Duodenal mucosa (tissue), 2 donors: ENCODE data around the gene MAPK8IP3.

ENCODE experiments used
- H3K27ac ChIP-seq: one replicate; pipeline ENCODE4 v1.7.0; 2013; ENCODE audit warnings: low read depth, low read length
- H3K27me3 ChIP-seq, 2 donors: one replicate each; pipeline ENCODE4 v1.7.0; 2013; ENCODE audit warnings: low read length in 2 of 2, control low read depth in 1 of 2; ENCODE audit not compliant: insufficient read depth in 2 of 2, control insufficient read depth in 1 of 2
- H3K36me3 ChIP-seq, 2 donors: one replicate each; pipeline ENCODE4 v1.7.0; 2013; ENCODE audit warnings: low read length in 2 of 2, control low read depth in 1 of 2; ENCODE audit not compliant: insufficient read depth in 2 of 2, control insufficient read depth in 1 of 2
- H3K4me1 ChIP-seq, 2 donors: one replicate each; pipeline ENCODE4 v1.7.0; 2013; ENCODE audit warnings: low read length in 2 of 2, control low read depth in 1 of 2; ENCODE audit not compliant: insufficient read depth in 2 of 2, control insufficient read depth in 1 of 2
- H3K4me3 ChIP-seq, 2 donors: one replicate each; pipeline ENCODE4 v1.7.0; 2013; ENCODE audit warnings: low read length in 2 of 2, low read depth in 1 of 2
- H3K9ac ChIP-seq, 2 donors: one replicate each; pipeline ENCODE4 v1.7.0; 2013; ENCODE audit warnings: low read length in 2 of 2, low read depth in 1 of 2
- H3K9me3 ChIP-seq, 2 donors: one replicate each; pipeline ENCODE4 v1.7.0; 2013; ENCODE audit warnings: low read length in 2 of 2, control low read depth in 1 of 2; ENCODE audit not compliant: control insufficient read depth in 1 of 2

The MAPK8IP3 gene

GRCh38 chr16:1784977-1785845, 79.2 kb downstream of the MAPK8IP3 start:
- Histone ChIP-seq H3K27ac (no peak overlapping the region), H3K27me3 (no peaks in the 10 kb centered on the region), H3K36me3 (peaks cover 4 to 43% of the 10 kb centered on the region in 2 donors), H3K4me3 (no peak overlapping the region), H3K9ac (no peak overlapping the region), H3K9me3 (no peaks in the 10 kb centered on the region), H3K4me1 (peaks cover 8 to 23% of the 10 kb centered on the region in 2 donors)

- Histone ChIP-seq H3K27me3 (no peaks in the 10 kb centered on the region), H3K4me1 (peaks cover 8 to 20% of the 10 kb centered on the region in 2 donors), H3K36me3 (peaks cover 4 to 40% of the 10 kb centered on the region in 2 donors), H3K9me3 (no peaks in the 10 kb centered on the region), H3K9ac (no peak overlapping the region), H3K4me3 (no peak overlapping the region), H3K27ac (no peak overlapping the region)
Observed at GRCh38 chr16:1785846-1786170, 79.8 kb downstream of the MAPK8IP3 start.

- Histone ChIP-seq H3K27ac (no peak overlapping the region), H3K27me3 (no peaks in the 10 kb centered on the region), H3K4me3 (no peak overlapping the region), H3K4me1 (peaks cover 2 to 14% of the 10 kb centered on the region in 2 donors), H3K9ac (no peak overlapping the region), H3K36me3 (peaks cover 4 to 36% of the 10 kb centered on the region in 2 donors), H3K9me3 (no peaks in the 10 kb centered on the region)
Observed at GRCh38 chr16:1786242-1787055, 80.5 kb downstream of the MAPK8IP3 start.

GRCh38 chr16:1787056-1787321, 81.0 kb downstream of the MAPK8IP3 start:
- Histone ChIP-seq H3K4me3 (no peak overlapping the region), H3K9me3 (no peaks in the 10 kb centered on the region), H3K27ac (no peak overlapping the region), H3K9ac (no peak overlapping the region), H3K36me3 (peaks cover 4 to 36% of the 10 kb centered on the region in 2 donors), H3K4me1 (peaks cover 0 to 9% of the 10 kb centered on the region in 2 donors), H3K27me3 (no peaks in the 10 kb centered on the region)

GRCh38 chr16:1787322-1788094, 81.5 kb downstream of the MAPK8IP3 start:
- no peak overlapping the region for H3K4me3 ChIP-seq
- H3K4me1 ChIP-seq = peaks cover 0 to 9% of the 10 kb centered on the region in 2 donors

GRCh38 chr16:1788095-1788707, 82.2 kb downstream of the MAPK8IP3 start:
- no peak overlapping the region for H3K9ac ChIP-seq
- H3K36me3 ChIP-seq = peaks cover 4 to 36% of the 10 kb centered on the region in 2 donors
- peaks cover 0 to 9% of the 10 kb centered on the region in 2 donors for H3K4me1 ChIP-seq
- H3K27me3 ChIP-seq = no peaks in the 10 kb centered on the region
- H3K4me3 ChIP-seq = no peak overlapping the region
- no peaks in the 10 kb centered on the region for H3K9me3 ChIP-seq
- H3K27ac ChIP-seq = no peak overlapping the region

More at GRCh38 chr16:1787322-1788094, 81.5 kb downstream of the MAPK8IP3 start:
- no peak overlapping the region for H3K9ac ChIP-seq
- no peak overlapping the region for H3K27ac ChIP-seq
- no peaks in the 10 kb centered on the region for H3K9me3 ChIP-seq
- no peaks in the 10 kb centered on the region for H3K27me3 ChIP-seq
- peaks cover 4 to 36% of the 10 kb centered on the region in 2 donors for H3K36me3 ChIP-seq

- Histone ChIP-seq H3K36me3 (peaks cover 4 to 36% of the 10 kb centered on the region in 2 donors), H3K4me3 (no peak overlapping the region), H3K27me3 (no peaks in the 10 kb centered on the region), H3K9ac (no peak overlapping the region), H3K4me1 (peaks cover 0 to 9% of the 10 kb centered on the region in 2 donors), H3K27ac (no peak overlapping the region), H3K9me3 (no peaks in the 10 kb centered on the region)
Observed at GRCh38 chr16:1788708-1789100, 82.7 kb downstream of the MAPK8IP3 start.

GRCh38 chr16:1789643-1790045, 83.6 kb downstream of the MAPK8IP3 start:
- Histone ChIP-seq H3K9me3 (no peaks in the 10 kb centered on the region), H3K4me3 (no peak overlapping the region), H3K36me3 (peaks cover 4 to 36% of the 10 kb centered on the region in 2 donors), H3K4me1 (peaks cover 0 to 5% of the 10 kb centered on the region in 2 donors), H3K9ac (no peak overlapping the region), H3K27ac (no peak overlapping the region), H3K27me3 (no peaks in the 10 kb centered on the region)

GRCh38 chr16:1790261-1790610, 84.2 kb downstream of the MAPK8IP3 start:
- peaks cover 4 to 36% of the 10 kb centered on the region in 2 donors for H3K36me3 ChIP-seq
- H3K27ac ChIP-seq = no peak overlapping the region

More at GRCh38 chr16:1790261-1790610, 84.2 kb downstream of the MAPK8IP3 start:
- Histone ChIP-seq H3K4me1 (peaks cover 0 to 1% of the 10 kb centered on the region in 2 donors), H3K9me3 (no peaks in the 10 kb centered on the region), H3K9ac (no peak overlapping the region), H3K27me3 (no peaks in the 10 kb centered on the region), H3K4me3 (no peak overlapping the region)
